Caco-2 (cell line): Measurements from ENCODE around the gene N4BP2. TPM values are rescaled to one million over a fixed set of nuclear protein-coding genes. Genes with fewer than 3 reads are reported as not detected.

Experiments used
- BruUV-seq: library from RNA; stranded (reverse); fragments of 400-500 nt; replicated peaks from 2 replicates; lab custom pipeline; 2021; lab: Mats Ljungman, UMichigan
- CTCF ChIA-PET: fragments of 300-600 bp; sonication (Branson Sonifier 250); formaldehyde crosslinking; loops from one replicate; lab custom pipeline; 2022; ENCODE audit warnings: antibody characterized with exemption; lab: Charles Lee
- POLR2A ChIA-PET: fragments of 300-600 bp; sonication (Branson Sonifier 250); formaldehyde crosslinking; loops from one replicate; lab custom pipeline; 2022; ENCODE audit warnings: antibody characterized with exemption; lab: Charles Lee
- DNase-seq, 2 experiments: peaks; one replicate each; pipeline versions ENCODE4 v3.0.0 to v3.0.0-alpha.2; 2020 to 2022
- H3K27me3 ChIP-seq: replicated peaks from 2 replicates; pipeline ENCODE4 v1.6.0; 2011; ENCODE audit warnings: low read length; ENCODE audit not compliant: control insufficient read depth, insufficient read depth
- H3K36me3 ChIP-seq: 2 replicates; pipeline ENCODE4 v1.5.1; 2011; ENCODE audit warnings: low read length; ENCODE audit not compliant: control insufficient read depth, insufficient read depth
- H3K4me1 ChIP-seq: fragments of 250-450 bp; sonication (Bioruptor Pico); 2 replicates; pipeline ENCODE4 v1.5.1; 2020; ENCODE audit warnings: mild to moderate bottlenecking
- H3K4me3 ChIP-seq: 2 replicates; pipeline ENCODE4 v1.5.1; 2011; ENCODE audit warnings: low read depth, mild to moderate bottlenecking, control low read depth, low read length
- H3K9me3 ChIP-seq: fragments of 250-450 bp; sonication (Bioruptor Pico); 2 replicates; pipeline ENCODE4 v1.5.1; 2020; ENCODE audit warnings: mild to moderate bottlenecking, moderate library complexity
- H3K27ac Mint-ChIP-seq: one replicate; pipeline ENCODE4 v1.8.0; 2022; ENCODE audit warnings: mixed read lengths; ENCODE audit not compliant: unreplicated experiment
- H3K27me3 Mint-ChIP-seq: one replicate; pipeline ENCODE4 v1.8.0; 2022; ENCODE audit warnings: mixed read lengths; ENCODE audit not compliant: insufficient read depth, unreplicated experiment
- H3K36me3 Mint-ChIP-seq: one replicate; pipeline ENCODE4 v1.8.0; 2022; ENCODE audit warnings: mild to moderate bottlenecking, mixed read lengths; ENCODE audit not compliant: insufficient read depth, unreplicated experiment
- H3K4me1 Mint-ChIP-seq: one replicate; pipeline ENCODE4 v1.8.0; 2022; ENCODE audit warnings: low read depth, mixed read lengths; ENCODE audit not compliant: unreplicated experiment
- H3K4me3 Mint-ChIP-seq: one replicate; pipeline ENCODE4 v1.8.0; 2022; ENCODE audit warnings: mild to moderate bottlenecking, moderate library complexity, mixed read lengths; ENCODE audit not compliant: unreplicated experiment
- H3K9me3 Mint-ChIP-seq: one replicate; pipeline ENCODE4 v1.8.0; 2022; ENCODE audit warnings: mixed read lengths; ENCODE audit not compliant: unreplicated experiment
- intact Hi-C: fragments of 100-400 bp; cut with micrococcal nuclease; formaldehyde crosslinking; loops from one replicate; pipeline ENCODE4 v1.10.0; 2022; ENCODE audit not compliant: unreplicated experiment
- total RNA-seq: library from RNA; stranded (reverse); gene quantifications from 2 replicates; pipeline ENCODE4 v1.2.3, GENCODE V29; 2022
- TF ChIP-seq, protein P1 (sequence below), 2 experiments: fragments of 200-600 bp in 1 of 2; IDR thresholded peaks; 1 replicate in 1 of 2; 2 replicates in 1 of 2; pipeline versions ENCODE4 v1.5.1 to v1.8.0; 2011 to 2022; ENCODE audit warnings: antibody characterized with exemption in 1 of 2, control low read depth in 1 of 2, inconsistent platforms in 1 of 2, low read depth in 1 of 2, low read length in 1 of 2, mild to moderate bottlenecking in 1 of 2, moderate library complexity in 1 of 2; ENCODE audit not compliant: insufficient read depth in 1 of 2, severe bottlenecking in 1 of 2, unreplicated experiment in 1 of 2

The N4BP2 gene
- total RNA-seq, 1 experiment from 2014 or later: 28.7 TPM

DNA sequence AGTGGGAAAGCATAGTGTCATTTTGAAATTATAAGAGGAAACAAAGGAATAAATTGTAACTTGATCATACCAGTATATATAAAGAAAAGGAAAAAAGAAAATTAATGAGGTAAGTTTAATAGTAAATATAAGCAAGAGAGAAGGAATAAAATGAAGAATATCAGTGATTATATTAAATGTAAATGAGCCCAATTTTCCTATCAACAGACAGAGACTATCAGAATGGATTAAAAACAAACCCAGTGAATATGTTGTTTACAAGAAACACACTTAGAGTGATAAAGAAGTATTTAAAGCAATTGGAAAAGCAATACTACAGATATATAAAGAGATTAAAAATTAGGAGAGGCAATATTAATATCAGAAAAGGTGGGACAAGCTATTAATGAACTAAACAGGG is 111.4 kb downstream of the N4BP2 start:
- H3K27ac Mint-ChIP-seq: no peak overlapping the region
- Histone ChIP-seq H3K27me3 (no peaks in the 10 kb centered on the region), H3K4me3 (no peak overlapping the region), H3K36me3 (no peaks in the 10 kb centered on the region), H3K4me1 (no peaks in the 10 kb centered on the region), H3K9me3 (no peaks in the 10 kb centered on the region)
- H3K27me3 Mint-ChIP-seq: no peaks in the 10 kb centered on the region
- no peak overlapping the region for H3K4me3 Mint-ChIP-seq
- BruUV-seq: no TSS peak
- CTCF ChIA-PET: no interaction called here
- H3K36me3 Mint-ChIP-seq: peaks cover 10% of the 10 kb centered on the region
- TF ChIP-seq, protein P1, sequence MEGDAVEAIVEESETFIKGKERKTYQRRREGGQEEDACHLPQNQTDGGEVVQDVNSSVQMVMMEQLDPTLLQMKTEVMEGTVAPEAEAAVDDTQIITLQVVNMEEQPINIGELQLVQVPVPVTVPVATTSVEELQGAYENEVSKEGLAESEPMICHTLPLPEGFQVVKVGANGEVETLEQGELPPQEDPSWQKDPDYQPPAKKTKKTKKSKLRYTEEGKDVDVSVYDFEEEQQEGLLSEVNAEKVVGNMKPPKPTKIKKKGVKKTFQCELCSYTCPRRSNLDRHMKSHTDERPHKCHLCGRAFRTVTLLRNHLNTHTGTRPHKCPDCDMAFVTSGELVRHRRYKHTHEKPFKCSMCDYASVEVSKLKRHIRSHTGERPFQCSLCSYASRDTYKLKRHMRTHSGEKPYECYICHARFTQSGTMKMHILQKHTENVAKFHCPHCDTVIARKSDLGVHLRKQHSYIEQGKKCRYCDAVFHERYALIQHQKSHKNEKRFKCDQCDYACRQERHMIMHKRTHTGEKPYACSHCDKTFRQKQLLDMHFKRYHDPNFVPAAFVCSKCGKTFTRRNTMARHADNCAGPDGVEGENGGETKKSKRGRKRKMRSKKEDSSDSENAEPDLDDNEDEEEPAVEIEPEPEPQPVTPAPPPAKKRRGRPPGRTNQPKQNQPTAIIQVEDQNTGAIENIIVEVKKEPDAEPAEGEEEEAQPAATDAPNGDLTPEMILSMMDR (IDR thresholded peaks at IDR 0.05; ENCODE audit: insufficient read depth in 1 of 2, low read depth in 1 of 2, low read length in 1 of 2, severe bottlenecking in 1 of 2, unreplicated experiment in 1 of 2): no peak
- DNase-seq: no peak
- H3K4me1 Mint-ChIP-seq: peaks cover 2% of the 10 kb centered on the region
- intact Hi-C loops: no loop called here
- POLR2A ChIA-PET: no interaction called here
- peaks cover 30% of the 10 kb centered on the region for H3K9me3 Mint-ChIP-seq

DNA sequence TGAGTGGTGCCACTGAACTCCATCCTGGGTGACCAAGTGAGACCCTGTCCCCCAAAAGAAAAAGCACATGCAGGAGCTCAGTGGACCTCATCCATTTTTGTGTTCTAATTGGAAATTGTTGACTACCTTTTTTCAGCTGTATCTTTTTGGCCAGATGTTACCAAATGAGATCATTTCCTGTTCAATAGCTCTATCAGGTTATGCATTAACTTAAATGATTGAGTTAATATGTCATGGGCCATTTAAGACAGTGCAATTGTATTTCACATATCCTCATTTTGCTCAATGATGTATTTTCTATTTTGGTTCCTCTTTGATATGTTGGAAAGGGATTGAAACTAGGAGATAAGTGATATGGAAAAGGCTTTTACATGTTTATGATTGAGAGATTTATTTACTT is 113.9 kb downstream of the N4BP2 start:
- intact Hi-C loops: no loop called here
- Mint-ChIP-seq H3K36me3 (peaks cover 4% of the 10 kb centered on the region), H3K4me1 (peaks cover 5% of the 10 kb centered on the region), H3K27me3 (no peaks in the 10 kb centered on the region), H3K27ac (no peak overlapping the region), H3K4me3 (no peak overlapping the region), H3K9me3 (peaks cover 28% of the 10 kb centered on the region)
- BruUV-seq: no TSS peak
- no peaks in the 10 kb centered on the region; the same call in 1 of the 2 replicates for H3K27me3 ChIP-seq
- no peak for DNase-seq
- POLR2A ChIA-PET: no interaction called here
- H3K4me3 ChIP-seq: no peak overlapping the region
- TF ChIP-seq, protein P1 (IDR thresholded peaks at IDR 0.05; ENCODE audit: insufficient read depth in 1 of 2, low read depth in 1 of 2, low read length in 1 of 2, severe bottlenecking in 1 of 2, unreplicated experiment in 1 of 2): no peak
- H3K4me1 ChIP-seq: no peaks in the 10 kb centered on the region
- CTCF ChIA-PET: no interaction called here
- H3K9me3 ChIP-seq: no peaks in the 10 kb centered on the region
- H3K36me3 ChIP-seq: no peaks in the 10 kb centered on the region

DNA sequence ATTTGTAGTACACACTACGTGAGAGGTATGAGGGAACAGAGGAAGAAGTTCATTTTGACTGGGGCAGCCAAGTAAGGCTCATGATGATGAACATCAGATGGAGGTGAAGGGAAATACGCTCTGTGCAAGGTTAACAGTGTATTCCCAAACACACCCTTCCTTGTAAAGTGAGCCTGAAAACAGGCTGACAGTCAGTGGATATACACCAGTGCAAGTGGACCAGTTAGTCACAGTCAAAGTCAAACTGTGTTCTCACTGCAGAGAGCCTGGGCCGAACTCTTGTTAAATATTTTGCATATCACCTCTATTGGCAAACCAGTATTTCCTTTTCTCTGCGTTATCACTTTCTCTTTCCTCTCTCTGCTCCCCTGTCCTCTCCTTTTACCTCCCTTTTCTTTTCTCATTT is 116.8 kb downstream of the N4BP2 start:
- Mint-ChIP-seq H3K36me3 (no peaks in the 10 kb centered on the region), H3K27ac (no peak overlapping the region), H3K9me3 (peaks cover 1% of the 10 kb centered on the region), H3K27me3 (no peaks in the 10 kb centered on the region), H3K4me3 (no peak overlapping the region), H3K4me1 (peaks cover 5% of the 10 kb centered on the region)
- no peak overlapping the region for H3K4me3 ChIP-seq
- no peak for DNase-seq
- H3K36me3 ChIP-seq: no peaks in the 10 kb centered on the region
- intact Hi-C loops: no loop called here
- POLR2A ChIA-PET: no interaction called here
- H3K9me3 ChIP-seq: no peaks in the 10 kb centered on the region
- CTCF ChIA-PET: no interaction called here
- BruUV-seq: no TSS peak
- TF ChIP-seq, protein P1 (IDR thresholded peaks at IDR 0.05; ENCODE audit: insufficient read depth in 1 of 2, low read depth in 1 of 2, low read length in 1 of 2, severe bottlenecking in 1 of 2, unreplicated experiment in 1 of 2): no peak
- H3K27me3 ChIP-seq: no peaks in the 10 kb centered on the region; the same call in 1 of the 2 replicates
- no peaks in the 10 kb centered on the region for H3K4me1 ChIP-seq
